T follicular helper cell (primary cell): ENCODE measurements around the gene NAGS.
"Not testable (repeated sequence)": the region's sequence is repeated elsewhere in the genome, so short reads cannot be mapped to it uniquely, and the experiment has no call there.

Experiments used
- DNase-seq: peaks from one replicate; pipeline ENCODE4 v3.0.0-alpha.2; 2020; ENCODE audit warnings: low read depth

NAGS gene

GRCh38 chr17:43983515-43984411 is 20.7 kb upstream of the NAGS start:
- no peak for DNase-seq

DNA sequence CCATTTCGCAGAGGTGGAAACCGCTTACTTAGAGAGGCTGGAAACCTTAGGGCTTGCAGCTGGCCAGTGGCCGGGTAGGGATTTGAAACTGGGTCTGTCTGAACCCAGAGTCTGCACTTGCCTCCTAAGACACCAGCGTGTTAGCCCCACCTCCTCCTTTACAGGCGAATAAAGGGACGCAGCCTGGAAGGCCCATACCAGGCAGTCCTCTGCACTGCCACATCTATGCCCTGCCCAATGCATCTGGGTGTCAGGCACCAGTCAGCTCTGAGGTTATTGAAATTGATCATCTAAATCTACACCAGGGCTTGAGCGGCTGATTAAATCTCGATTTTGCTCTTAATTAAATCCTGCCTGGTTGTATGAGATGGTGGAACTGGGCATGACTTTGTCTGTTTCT is 19.9 kb upstream of the NAGS start:
- no peak for DNase-seq

DNA sequence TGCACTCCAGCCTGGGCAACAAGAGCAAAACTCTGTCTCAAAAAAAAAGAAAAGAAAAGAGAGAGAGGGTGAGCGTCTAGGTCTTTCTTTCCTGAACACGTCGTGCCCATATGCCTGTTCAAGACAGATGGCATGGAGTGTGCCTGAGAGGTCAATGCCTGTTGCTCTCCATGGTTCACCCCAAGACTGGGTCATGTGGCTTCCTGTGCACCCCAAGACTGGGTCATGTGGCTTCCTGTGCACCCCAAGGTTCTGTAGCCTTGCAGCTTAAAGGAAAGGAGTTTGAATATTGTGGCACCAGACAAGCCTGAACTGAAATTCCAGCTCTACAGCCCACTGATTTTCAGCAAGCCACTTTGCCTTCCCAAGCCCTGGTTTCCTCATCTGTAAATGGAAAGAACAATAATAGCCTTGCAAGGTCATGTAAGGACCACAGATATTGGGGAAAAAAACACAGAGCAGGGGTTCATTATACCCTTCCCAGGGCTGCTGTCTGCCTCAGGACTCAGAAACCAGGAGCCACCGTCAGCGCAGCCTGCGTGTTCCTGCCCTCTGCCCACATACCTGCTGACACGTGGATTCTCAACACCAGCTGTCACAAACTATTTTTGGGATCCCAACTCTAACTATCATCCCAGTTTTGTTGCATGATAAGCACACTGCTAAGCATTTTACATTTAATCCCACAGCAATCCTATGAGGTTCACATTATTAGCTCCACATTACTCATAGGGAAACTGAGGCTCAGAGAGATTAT is 18.0 kb upstream of the NAGS start:
- no peak for DNase-seq

DNA sequence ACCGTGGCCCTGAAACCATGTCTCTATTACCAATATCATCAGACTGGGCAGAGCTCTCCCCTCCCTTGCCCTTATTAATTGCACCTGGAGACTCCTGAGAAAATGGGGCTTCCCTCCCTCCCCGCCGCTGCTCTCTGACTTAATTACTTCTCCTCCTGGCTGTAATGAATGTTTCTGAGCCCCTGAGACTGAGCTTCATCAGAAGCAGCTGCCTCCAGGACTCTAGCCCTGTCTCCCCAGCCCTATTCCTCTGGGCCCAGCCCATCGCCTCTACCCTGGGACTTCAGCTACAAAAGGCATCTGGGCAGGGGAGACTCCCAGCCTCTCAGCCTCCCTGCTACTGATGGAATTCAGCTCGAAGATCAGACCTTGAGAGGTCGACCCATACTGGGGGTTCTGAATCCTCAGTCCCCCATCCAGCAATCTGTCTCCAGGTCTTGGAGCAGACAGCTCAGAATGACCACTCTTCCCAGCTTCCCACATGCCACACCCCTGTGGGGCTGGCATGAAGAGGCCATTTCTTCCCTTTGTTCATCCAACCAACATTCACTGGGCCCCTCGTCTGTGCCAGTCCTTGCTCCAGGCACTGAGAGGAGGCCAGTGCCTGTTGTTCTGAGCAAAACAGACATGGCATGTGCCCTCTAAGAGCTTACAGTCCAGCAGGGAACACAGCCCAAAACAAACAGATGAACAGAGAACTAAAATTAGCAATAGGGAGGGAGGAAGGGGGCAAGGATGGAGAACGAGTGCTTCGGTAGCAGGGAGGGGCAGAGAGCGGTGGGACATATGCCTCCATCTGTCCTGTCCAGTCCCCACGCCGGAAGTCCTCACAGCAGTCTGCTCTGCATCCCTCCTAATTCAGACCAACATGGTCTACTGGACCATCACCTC is 17.0 kb upstream of the NAGS start:
- DNase-seq = no peak

- DNase-seq = no peak
These were observed 16.1 kb upstream of the NAGS start for GRCh38 chr17:43988301-43988700.

- DNase-seq = no peak
These were observed 11.8 kb upstream of the NAGS start for GRCh38 chr17:43992641-43993040.

DNA sequence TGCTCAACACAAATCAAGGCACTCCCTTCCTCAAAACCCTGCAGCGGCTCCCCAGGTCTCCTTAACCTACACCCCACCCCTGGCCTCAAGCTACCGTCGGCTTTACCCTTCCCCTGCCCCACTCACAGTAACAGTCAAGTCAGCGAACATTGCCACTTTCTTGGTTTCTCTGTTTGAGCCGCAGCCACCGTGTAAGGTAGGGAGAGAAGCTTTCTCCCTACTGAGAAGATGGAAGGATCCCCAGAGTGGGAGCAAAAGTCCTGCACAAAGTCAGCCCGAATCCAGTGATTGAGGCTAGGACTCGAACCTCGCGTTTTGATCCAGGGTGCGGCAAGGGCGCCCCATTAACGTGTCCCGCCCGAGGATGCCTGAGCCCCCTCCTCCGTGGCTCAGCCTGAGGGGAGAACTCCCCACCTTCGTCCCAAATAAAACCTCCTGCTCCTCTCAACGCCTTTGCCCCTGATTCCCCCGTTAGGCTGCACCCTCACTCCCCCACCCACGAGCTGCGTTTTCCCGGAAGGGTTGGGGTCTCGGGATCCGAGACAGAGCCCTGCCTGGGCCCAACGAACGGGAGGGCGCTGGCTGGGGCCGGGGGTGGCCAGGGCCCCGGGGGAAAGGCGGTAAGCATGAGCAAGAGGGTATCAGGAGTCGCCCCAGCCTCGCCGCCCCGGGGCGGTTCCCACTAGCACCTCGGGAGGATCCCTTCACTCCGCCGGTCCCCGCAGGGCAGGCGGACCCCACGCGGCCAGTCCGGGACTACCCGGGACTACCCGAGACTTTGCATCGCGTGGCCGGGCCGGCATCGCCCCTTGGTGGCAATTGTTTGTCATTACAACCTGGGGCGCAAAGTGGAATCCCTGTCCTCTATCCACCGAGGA is 9.9 kb upstream of the NAGS start:
- DNase-seq = peak; percentile 48

- no peak for DNase-seq
These were observed 9.3 kb upstream of the NAGS start for GRCh38 chr17:43995150-43995471.

- DNase-seq = not testable (repeated sequence)
These were observed 7.2 kb upstream of the NAGS start for GRCh38 chr17:43997180-43997579.

DNA sequence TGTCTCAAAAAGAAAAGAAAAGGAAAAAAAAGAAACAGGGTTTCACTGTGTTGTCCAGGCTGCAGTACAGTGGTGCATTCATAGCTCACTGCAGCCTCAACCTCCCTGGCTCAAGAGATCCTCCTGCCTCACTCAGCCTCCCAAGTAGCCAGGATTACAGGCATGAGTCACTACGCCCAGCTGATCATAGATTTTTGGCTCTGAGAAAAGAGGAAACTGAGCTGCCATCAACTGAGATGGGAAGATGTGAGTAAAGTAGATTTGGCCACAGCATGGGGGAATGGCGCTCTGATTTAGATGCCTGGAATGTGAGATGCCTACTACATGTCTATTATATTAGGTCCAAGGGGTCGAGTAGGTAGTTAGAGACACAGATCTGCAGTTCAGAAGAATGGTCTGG is 5.9 kb upstream of the NAGS start:
- DNase-seq = no peak

GRCh38 chr17:43999024-43999423 is 5.4 kb upstream of the NAGS start:
- DNase-seq = no peak

GRCh38 chr17:44000141-44000860 is 4.1 kb upstream of the NAGS start:
- no peak for DNase-seq

DNA sequence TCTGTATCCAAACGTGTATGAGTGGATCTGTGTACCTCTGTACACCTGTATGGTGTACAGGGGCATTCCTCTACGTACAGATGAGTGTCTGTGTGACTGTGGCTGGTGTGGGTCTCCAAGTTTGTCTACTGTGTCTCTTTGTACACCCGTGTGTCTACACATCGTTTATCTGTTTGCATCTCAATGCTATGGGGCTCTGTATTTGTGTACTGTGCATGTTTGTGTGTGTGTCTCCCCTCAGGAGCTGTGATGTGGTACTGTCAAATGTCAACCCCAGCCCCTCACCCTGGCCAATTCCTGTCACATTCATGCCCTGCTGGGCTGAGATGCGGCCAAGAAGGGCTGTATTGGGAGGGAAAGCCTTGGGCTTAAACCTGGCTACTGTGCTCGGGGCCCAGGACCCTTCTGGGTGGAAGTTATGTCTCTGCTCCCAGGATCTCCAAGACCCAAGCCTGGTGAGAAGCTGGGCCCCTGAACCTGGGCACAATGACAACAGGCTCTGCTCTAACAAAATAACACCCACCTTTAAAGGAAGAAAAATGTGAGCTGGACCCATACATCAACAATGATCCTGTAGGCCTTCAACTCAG is 3.5 kb upstream of the NAGS start:
- no peak for DNase-seq

GRCh38 chr17:44001461-44001920 is 2.9 kb upstream of the NAGS start:
- no peak for DNase-seq

- DNase-seq = no peak
These were observed 2.1 kb upstream of the NAGS start for GRCh38 chr17:44002141-44002848.

GRCh38 chr17:44004761-44005526 is 522 bp downstream of the NAGS start:
- no peak for DNase-seq

GRCh38 chr17:44005527-44006271 is 1.3 kb downstream of the NAGS start:
- no peak for DNase-seq

DNA sequence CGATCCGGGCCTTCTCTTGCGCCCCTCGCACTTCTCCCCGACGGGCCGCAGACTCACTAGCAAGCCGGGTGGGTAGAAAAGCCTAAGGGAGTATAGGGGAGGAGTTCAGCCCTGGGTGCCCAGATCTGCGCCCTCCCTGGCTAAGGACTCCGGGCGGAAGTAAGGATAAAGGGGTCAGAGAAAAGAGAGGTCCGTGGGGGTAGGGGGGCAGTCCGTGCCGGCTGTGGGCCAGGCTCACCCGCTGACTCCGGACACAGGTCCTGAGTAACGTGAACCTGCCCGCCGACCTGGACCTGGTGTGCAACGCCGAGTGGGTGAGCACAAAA is 1.8 kb downstream of the NAGS start:
- DNase-seq = no peak
